ENCODE data around the gene KCNC1. TPM values are rescaled to one million over a fixed set of nuclear protein-coding genes. Genes with fewer than 3 reads are reported as not detected.

Gene KCNC1
- total RNA-seq, 1 donor from 2014 or later = 0.05 TPM

GRCh38 chr11:17753153-17753552, 18.6 kb downstream of the KCNC1 start:
- DNase-seq (ENCODE audit: low read depth) = no peak

DNA sequence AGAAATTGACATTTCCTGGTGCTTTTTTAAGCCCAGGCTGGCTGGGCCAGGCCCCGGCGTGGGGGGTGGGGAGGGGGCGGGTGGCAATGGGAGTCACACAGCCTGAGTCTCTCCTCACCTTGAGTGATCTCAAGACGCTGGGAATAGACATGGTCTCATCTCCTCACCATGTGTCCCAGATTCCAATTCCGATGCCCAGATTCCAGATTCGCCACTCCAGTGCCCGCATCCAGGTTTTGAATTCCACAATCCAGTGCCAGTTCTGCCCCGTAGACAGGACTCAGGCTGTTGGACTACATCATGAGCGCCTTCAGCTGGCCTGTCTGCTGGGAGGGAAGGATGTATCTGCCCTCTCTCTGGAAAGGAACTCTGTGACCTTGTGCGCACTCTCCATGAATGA, 19.1 kb downstream of the KCNC1 start:
- DNase-seq (ENCODE audit: low read depth) = no peak

GRCh38 chr11:17755891-17756290, 21.3 kb downstream of the KCNC1 start:
- no peak for DNase-seq (ENCODE audit: low read depth)

DNA sequence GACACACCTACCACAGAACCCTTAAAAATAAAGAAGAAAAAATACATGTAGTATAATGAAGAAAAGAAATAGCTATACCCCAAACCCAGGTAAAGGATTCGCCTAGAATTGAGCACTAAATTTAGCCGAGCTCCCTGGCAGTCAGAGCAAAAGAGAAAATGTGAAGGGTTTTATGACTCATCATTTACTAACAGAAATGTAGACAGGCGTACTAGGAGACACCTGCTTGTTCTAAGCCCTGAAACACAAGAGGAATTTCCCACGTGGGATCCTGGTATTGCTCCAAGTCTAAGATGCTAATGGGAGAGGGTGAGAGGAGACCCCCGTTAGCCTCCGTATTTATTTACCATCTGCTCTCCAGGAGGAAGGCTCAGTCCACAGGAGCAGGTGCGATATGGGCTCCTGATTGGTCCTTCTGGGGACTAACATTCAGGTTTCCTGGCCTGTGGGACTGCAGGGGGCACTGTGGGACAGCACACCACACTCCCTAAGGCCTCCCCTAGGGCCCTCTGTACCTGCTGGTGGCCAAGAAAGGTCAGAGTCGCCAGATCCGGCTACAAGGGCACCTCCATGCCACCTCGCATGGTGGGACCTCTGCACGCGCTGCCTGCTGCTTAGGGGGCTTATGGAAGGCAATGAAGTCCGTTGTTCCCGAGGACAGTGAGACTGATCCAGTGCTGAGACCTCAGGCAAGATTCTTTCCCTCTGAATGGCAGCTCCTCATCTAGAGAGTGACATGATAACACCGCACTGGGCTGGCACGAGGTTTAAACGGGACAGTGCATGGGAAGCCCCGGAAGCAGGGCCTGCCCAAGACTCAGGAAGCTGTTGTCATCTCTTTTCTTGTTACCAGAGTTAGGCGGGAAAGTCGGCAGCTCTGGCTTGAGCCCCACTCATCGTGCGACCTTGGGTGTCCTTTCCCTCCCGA, 25.8 kb downstream of the KCNC1 start:
- DNase-seq (ENCODE audit: low read depth) = peak; percentile 30

GRCh38 chr11:17762309-17762974, 27.9 kb downstream of the KCNC1 start:
- no peak for DNase-seq (ENCODE audit: low read depth)

DNA sequence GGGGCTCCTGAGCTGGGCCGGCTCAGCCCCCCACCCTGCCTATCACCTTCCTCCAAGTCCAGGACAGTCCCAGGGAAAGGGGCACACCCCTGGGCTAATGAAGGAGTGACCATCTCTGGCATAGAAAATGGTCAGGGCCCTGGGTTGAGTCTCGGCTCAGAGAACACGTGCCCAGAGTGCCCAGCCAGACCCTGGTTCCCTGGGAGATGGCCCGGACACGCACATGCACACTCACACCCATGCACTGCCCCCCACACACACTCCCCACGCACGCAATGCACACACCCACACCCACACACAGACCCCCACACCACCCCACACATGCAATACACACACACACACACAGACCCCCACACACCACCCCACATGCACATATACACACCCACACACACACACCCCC, 28.7 kb downstream of the KCNC1 start:
- DNase-seq (ENCODE audit: low read depth) = no peak

GRCh38 chr11:17763703-17764102, 29.1 kb downstream of the KCNC1 start:
- DNase-seq (ENCODE audit: low read depth) = no peak

- DNase-seq (ENCODE audit: low read depth) = no peak
Measured at GRCh38 chr11:17764446-17765218, 30.1 kb downstream of the KCNC1 start.

GRCh38 chr11:17765356-17766072, 30.9 kb downstream of the KCNC1 start:
- DNase-seq (ENCODE audit: low read depth) = no peak

DNA sequence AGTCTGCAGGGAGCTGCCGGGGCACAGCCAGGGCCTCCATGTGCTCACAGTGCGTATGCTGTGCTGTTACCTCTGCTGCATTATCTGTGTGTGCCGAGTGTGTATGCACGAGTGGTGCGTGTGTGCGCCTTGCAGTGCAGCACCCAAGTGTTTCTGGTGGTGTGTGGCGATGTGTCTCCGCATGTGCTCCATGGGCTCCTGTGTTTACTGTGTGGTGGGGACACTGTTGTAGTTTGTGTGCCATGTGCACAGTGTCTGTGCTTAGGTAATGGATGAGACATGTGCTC, 31.4 kb downstream of the KCNC1 start:
- DNase-seq (ENCODE audit: low read depth) = no peak

- no peak for DNase-seq (ENCODE audit: low read depth)
Measured at GRCh38 chr11:17766590-17766989, 32.0 kb downstream of the KCNC1 start.

DNA sequence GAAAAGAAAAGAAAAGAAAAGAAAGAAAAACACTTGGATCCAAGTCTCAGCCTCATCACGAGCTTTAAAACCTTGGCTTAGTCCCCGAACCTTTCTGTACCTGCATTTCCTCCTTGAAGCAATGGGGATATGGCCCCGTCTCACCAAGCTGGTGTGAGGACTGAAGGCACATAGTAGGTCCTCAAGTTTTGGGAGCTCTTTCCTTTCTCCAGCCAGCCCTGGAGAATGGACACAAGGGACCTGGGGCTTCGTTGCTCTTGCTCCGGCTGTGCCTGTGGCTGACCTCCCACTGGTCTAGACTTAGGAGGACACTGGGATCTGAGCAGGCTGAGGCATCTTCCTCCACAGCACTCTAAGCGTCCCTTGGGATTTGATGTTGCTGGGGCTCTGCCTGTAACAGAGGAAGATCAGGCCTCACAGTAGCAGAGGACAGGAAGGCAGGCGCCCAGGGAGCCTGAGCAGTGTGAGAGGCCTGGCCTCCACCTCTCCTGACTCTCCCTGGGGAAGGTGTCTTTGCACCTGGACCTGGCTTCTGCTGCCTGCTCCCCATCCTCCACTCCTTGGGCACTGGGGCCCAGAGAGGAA, 32.8 kb downstream of the KCNC1 start:
- no peak for DNase-seq (ENCODE audit: low read depth)

DNA sequence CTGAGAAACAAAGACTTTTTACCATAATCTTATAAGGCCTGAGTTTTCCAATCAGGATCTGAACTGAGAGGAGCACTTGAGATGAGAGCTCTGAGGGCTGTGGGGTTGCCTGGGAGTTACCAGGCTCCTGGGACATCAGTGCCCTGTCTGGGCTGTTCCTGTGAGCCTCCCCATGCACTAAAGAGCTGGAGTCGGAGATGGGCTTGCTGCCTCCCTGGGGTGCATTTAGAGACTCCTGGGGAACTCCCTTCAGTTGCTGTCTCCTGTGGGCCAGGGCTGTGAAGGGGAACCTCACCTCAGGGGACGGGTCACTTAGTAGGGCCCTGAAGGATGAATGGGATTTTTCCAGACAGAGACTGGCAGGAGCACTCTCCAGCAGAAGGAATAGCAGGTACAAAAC, 33.3 kb downstream of the KCNC1 start:
- DNase-seq (ENCODE audit: low read depth) = no peak

- no peak for DNase-seq (ENCODE audit: low read depth)
Measured at GRCh38 chr11:17768547-17768946, 34.0 kb downstream of the KCNC1 start.

- no peak for DNase-seq (ENCODE audit: low read depth)
Measured at GRCh38 chr11:17769218-17769617, 34.6 kb downstream of the KCNC1 start.

DNA sequence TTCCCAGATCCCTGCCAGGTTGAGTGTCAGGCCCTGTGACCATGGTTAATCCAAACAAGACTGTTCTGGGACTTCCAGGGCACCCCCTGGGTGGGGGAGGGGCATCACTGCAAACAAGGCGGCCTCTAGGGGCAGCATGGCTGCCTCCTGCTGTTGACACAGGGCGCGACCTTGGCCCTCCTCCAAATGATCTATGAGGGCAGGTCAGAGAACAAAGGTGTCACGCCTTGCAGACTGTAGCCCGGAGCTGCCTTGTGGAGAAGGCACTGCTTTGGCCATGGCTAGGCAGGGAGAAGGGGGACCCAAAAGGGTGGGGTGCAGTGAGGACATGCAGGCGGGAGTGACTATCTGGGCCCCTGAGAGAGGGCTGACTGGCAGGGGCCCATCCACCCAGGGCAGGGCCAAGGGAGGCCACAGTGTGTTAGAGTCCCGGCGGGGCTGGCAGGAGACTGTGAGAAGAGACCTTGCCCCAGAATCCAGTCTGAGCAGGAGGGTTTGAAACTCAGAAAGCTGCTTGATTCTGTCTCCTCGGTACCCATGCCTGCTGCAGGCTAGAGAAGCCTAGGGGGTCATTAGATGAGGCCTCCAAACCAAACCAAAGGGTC, 35.6 kb downstream of the KCNC1 start:
- DNase-seq (ENCODE audit: low read depth) = no peak

DNA sequence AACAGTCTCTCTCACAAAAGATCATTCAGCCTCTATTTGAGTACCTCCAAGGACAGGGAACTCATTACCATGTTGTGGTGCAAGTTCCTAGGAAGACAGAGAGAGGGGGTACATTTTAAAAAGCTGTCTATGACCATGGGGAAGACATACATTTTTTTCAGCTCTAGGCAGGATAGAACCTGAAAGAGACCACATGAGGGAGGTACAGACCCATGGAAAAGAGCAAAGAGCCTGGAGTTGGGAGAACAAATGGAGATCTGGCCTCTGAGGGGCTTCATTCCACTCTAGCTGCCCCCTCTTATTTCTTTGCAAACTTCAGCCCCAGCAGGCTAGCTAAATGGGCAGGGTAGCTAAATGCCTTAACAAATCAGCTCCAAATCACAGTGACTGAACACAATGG, 36.3 kb downstream of the KCNC1 start:
- no peak for DNase-seq (ENCODE audit: low read depth)

DNA sequence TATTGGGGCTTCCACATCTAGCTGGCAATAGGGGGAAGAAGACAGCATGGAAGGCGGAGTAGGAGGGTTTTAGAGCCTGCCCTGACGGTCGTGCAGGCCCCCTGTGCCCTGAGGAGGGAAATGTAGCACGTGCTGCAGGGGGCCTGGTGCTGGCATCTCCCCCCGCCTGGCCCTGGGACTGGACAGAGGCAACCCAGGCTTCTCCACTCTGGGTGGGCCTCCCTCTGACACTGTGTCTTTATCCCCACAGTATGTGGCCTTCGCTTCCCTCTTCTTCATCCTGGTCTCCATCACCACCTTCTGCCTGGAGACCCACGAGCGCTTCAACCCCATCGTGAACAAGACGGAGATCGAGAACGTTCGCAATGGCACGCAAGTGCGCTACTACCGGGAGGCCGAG, 36.8 kb downstream of the KCNC1 start:
- DNase-seq (ENCODE audit: low read depth) = no peak

- no peak for DNase-seq (ENCODE audit: low read depth)
Measured at GRCh38 chr11:17771841-17772401, 37.3 kb downstream of the KCNC1 start.

- no peak for DNase-seq (ENCODE audit: low read depth)
Measured at GRCh38 chr11:17772704-17773600, 38.4 kb downstream of the KCNC1 start.

Data from renal cortical epithelial cell (primary cell).